ENCODE results near the gene BICRAL.

The BICRAL gene

DNA sequence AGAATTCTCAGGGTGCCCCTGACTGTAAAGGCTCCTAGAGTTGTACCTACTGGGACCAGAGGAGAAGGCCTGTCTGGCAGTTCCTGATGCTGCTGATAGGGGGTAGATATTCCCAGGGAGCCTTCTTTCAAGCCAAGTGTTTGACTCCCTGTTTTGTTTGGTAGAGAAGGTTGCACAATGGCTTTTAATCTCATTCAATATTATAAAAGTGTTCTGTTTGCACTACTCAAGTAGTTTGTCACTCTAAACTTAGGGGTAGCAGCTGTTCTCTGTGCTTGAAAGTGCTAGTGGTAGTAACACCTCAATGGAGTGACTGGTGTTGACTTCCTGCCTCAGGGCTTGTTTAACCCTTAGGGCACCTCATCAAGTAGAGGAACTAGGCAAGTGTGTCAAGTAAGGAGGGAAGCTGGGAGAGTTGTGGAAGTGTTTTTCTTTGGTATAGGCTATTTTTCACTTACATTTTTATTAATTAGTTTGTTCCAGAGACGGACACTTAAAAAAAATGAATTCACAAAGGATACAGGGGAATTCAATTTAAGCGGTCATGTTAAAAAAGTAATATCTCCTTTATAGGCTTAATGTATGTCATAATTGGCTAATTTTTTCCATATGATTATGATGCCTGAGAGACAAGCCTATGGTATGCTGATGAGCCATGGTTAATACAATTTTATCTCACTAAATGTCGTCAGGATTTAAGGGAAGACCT is 38.1 kb downstream of the BICRAL start:
- TF ChIP-seq, protein P1, sequence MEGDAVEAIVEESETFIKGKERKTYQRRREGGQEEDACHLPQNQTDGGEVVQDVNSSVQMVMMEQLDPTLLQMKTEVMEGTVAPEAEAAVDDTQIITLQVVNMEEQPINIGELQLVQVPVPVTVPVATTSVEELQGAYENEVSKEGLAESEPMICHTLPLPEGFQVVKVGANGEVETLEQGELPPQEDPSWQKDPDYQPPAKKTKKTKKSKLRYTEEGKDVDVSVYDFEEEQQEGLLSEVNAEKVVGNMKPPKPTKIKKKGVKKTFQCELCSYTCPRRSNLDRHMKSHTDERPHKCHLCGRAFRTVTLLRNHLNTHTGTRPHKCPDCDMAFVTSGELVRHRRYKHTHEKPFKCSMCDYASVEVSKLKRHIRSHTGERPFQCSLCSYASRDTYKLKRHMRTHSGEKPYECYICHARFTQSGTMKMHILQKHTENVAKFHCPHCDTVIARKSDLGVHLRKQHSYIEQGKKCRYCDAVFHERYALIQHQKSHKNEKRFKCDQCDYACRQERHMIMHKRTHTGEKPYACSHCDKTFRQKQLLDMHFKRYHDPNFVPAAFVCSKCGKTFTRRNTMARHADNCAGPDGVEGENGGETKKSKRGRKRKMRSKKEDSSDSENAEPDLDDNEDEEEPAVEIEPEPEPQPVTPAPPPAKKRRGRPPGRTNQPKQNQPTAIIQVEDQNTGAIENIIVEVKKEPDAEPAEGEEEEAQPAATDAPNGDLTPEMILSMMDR (IDR thresholded peaks at IDR 0.05; ENCODE audit: borderline replicate concordance, control extremely low read depth, extremely low read depth, insufficient read depth, missing control alignments) = no peak
- no peak for DNase-seq (ENCODE audit: low spot score)
- in situ Hi-C loops (cut with MboI; ENCODE audit: low sequenced_read_pairs, unreplicated experiment) = no loop called here

DNA sequence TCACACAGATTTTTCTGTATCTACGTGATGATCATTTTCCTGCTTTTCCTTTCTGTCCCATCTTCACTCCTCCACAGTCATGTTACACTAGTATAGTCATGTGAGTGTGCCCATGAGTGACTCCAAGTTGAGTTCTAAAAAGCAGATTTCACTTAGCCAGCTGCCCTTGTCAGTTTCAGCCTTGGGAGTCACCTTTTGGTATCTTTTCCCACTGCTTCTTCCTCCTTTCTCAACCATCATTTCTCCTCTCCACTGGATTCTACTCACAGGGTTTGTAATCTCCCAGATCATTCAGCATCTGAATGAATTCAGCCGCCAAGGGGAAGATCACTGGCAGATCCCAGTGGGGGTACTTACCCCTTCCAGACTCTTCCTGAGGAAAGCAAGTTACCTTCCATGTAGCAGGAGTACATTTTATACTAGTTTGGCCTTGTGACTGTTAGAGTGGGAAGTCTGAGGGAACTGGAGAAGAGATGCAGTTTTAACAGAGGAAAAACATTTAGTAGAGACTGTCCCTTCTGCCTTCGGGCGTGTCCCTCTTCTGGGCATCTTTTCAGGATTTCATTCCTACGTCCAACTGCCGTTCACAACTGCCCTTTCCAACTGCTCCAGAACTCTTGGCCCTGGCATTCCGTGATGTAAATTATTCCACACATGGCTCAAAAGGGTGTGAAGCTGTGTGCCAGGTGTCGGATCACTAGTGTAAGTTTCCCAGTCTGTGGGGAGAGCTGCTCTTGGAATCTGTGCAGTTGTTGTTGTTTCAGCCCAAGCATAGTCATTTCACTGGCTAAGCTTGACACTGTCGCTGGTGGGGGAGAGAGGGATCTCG is 38.9 kb downstream of the BICRAL start:
- in situ Hi-C loops (cut with MboI; ENCODE audit: low sequenced_read_pairs, unreplicated experiment) = no loop called here
- TF ChIP-seq, protein P1 (IDR thresholded peaks at IDR 0.05; ENCODE audit: borderline replicate concordance, control extremely low read depth, extremely low read depth, insufficient read depth, missing control alignments) = no peak
- no peak for DNase-seq (ENCODE audit: low spot score)

DNA sequence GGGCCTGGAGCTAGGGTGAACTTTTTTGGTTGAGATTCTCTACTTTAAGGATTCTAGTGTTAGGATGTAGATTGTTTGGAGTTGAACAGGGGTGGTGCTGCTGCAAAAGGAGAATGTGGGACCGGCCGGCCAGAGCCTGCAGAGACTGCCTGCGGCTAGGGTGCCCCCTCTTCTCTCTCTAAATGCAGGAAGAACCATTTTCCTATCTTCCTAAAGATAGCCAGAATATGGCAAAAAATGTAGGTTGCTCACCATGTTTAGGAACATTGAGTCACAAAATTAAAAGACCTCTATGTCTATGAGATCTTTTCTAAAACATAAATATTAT is 39.5 kb downstream of the BICRAL start:
- in situ Hi-C loops (cut with MboI; ENCODE audit: low sequenced_read_pairs, unreplicated experiment) = no loop called here
- TF ChIP-seq, protein P1 (IDR thresholded peaks at IDR 0.05; ENCODE audit: borderline replicate concordance, control extremely low read depth, extremely low read depth, insufficient read depth, missing control alignments) = no peak
- DNase-seq (ENCODE audit: low spot score) = no peak

DNA sequence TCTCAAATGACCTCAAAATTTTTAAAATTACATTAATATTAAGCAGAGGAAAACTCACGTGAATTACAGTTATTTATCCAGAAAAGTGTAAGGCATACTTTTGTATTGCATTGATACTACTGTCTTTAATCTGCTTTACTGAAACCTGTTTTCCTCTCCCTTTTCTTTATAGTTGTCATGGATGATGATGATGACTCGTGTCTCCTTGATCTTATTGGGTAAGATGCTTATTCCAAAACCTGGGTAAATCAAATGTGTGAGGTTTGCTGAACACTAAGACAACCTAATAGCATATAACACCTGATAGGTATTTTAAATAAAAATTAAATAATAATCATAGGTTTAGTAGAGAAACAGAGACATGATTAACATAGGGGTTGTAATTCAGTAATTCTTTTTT is 40.0 kb downstream of the BICRAL start:
- in situ Hi-C loops (cut with MboI; ENCODE audit: low sequenced_read_pairs, unreplicated experiment) = no loop called here
- no peak for DNase-seq (ENCODE audit: low spot score)
- TF ChIP-seq, protein P1 (IDR thresholded peaks at IDR 0.05; ENCODE audit: borderline replicate concordance, control extremely low read depth, extremely low read depth, insufficient read depth, missing control alignments) = no peak

DNA sequence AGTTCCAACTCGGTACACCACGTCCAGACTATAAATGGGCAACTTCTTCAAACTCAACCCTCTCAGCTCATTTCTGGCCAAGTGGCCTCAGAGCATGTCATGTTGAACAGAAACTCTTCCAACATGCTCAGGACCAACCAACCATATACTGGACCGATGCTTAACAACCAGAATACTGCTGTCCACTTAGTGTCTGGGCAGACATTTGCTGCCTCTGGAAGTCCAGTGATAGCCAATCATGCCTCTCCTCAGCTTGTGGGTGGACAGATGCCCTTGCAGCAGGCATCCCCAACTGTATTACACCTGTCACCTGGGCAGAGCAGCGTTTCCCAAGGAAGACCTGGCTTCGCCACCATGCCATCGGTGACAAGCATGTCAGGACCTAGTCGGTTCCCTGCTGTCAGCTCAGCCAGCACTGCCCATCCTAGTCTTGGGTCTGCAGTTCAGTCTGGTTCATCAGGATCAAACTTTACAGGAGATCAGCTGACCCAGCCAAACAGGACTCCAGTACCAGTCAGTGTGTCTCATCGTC is 47.8 kb downstream of the BICRAL start:
- DNase-seq (ENCODE audit: low spot score) = no peak
- TF ChIP-seq, protein P1 (IDR thresholded peaks at IDR 0.05; ENCODE audit: borderline replicate concordance, control extremely low read depth, extremely low read depth, insufficient read depth, missing control alignments) = no peak
- in situ Hi-C loops (cut with MboI; ENCODE audit: low sequenced_read_pairs, unreplicated experiment) = no loop called here

DNA sequence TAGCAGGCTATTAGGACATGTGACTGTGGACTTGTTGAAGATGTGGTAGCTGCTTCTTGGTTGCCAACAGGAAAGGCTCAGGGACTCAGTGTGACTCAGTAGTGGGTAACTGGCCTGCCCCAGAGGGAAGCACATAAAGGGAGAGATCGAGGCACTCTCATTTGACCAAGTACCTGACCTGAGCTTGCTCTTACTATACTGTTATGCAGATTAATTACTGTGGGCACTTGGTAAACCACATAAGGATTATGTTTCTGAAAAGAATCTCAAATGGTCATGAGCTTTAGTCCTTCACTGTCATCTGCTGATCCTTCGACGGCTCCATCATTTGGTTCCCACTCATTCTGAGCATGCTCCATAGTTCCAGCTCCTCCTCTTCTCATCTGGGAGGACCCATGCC is 49.4 kb downstream of the BICRAL start:
- no peak for DNase-seq (ENCODE audit: low spot score)
- in situ Hi-C loops (cut with MboI; ENCODE audit: low sequenced_read_pairs, unreplicated experiment) = no loop called here
- TF ChIP-seq, protein P1 (IDR thresholded peaks at IDR 0.05; ENCODE audit: borderline replicate concordance, control extremely low read depth, extremely low read depth, insufficient read depth, missing control alignments) = no peak
